DMS 273 (cell line): ENCODE data around the gene SPZ1.
"Not testable (repeated sequence)": the region's sequence is repeated elsewhere in the genome, so short reads cannot be mapped to it uniquely, and the experiment has no call there.

Source experiments
- DNase-seq: peaks from one replicate; lab custom pipeline; 2025; ENCODE audit not compliant: unreplicated experiment; lab: John Stamatoyannopoulos, UW

Gene SPZ1

GRCh38 chr5:80319702-80320101 is at the start of gene SPZ1:
SPZ1 (plus strand) TSS chr5:80320002; CDS start chr5:80320216, 214 bp downstream.
- no peak for DNase-seq

GRCh38 chr5:80270543-80270942 is 49.3 kb upstream of the SPZ1 start:
- DNase-seq = not testable (repeated sequence)

GRCh38 chr5:80275347-80275746 is 44.5 kb upstream of the SPZ1 start:
- peak; percentile 66 for DNase-seq

GRCh38 chr5:80276186-80276585 is 43.6 kb upstream of the SPZ1 start:
- DNase-seq = no peak

- no peak for DNase-seq
Observed at GRCh38 chr5:80277191-80277590, 42.6 kb upstream of the SPZ1 start.

GRCh38 chr5:80282054-80282453 is 37.7 kb upstream of the SPZ1 start:
- no peak for DNase-seq

GRCh38 chr5:80283360-80283759 is 36.4 kb upstream of the SPZ1 start:
- no peak for DNase-seq

GRCh38 chr5:80284720-80285119 is 35.1 kb upstream of the SPZ1 start:
- no peak for DNase-seq

GRCh38 chr5:80288177-80288576 is 31.6 kb upstream of the SPZ1 start:
- no peak for DNase-seq

- no peak for DNase-seq
Observed at GRCh38 chr5:80289320-80289719, 30.5 kb upstream of the SPZ1 start.

GRCh38 chr5:80291761-80292160 is 28.0 kb upstream of the SPZ1 start:
- DNase-seq = no peak

GRCh38 chr5:80296121-80296520 is 23.7 kb upstream of the SPZ1 start:
- no peak for DNase-seq

- DNase-seq = no peak
Observed at GRCh38 chr5:80299601-80300000, 20.2 kb upstream of the SPZ1 start.

GRCh38 chr5:80300125-80300524 is 19.7 kb upstream of the SPZ1 start:
- no peak for DNase-seq

GRCh38 chr5:80300796-80301195 is 19.0 kb upstream of the SPZ1 start:
- DNase-seq = not testable (repeated sequence)

GRCh38 chr5:80301342-80301741 is 18.5 kb upstream of the SPZ1 start:
- not testable (repeated sequence) for DNase-seq

GRCh38 chr5:80302636-80303035 is 17.2 kb upstream of the SPZ1 start:
- no peak for DNase-seq

- DNase-seq = no peak
Observed at GRCh38 chr5:80308526-80308925, 11.3 kb upstream of the SPZ1 start.

- no peak for DNase-seq
Observed at GRCh38 chr5:80309871-80310665, 9.7 kb upstream of the SPZ1 start.

- DNase-seq = no peak
Observed at GRCh38 chr5:80315244-80315643, 4.6 kb upstream of the SPZ1 start.

GRCh38 chr5:80318212-80318611 is 1.6 kb upstream of the SPZ1 start:
- DNase-seq = peak; percentile 61

GRCh38 chr5:80324912-80325311 is 5.1 kb downstream of the SPZ1 start:
- DNase-seq = no peak

- no peak for DNase-seq
Observed at GRCh38 chr5:80326468-80326867, 6.7 kb downstream of the SPZ1 start.
